Lung (tissue), 12 donors: ENCODE measurements around the gene DAAM2. TPM values are rescaled to one million over a fixed set of nuclear protein-coding genes. Genes with fewer than 3 reads are reported as not detected.

Experiments
- ATAC-seq: fragments of 200-7000 bp; cut with Tn5 transposase; one replicate; pipeline ENCODE4 v1.9.1; 2020; ENCODE audit warnings: moderate number of reproducible peaks; ENCODE audit not compliant: insufficient read depth, low FRiP score
- DNase-seq, 3 donors: peaks; one replicate each; pipeline ENCODE4 v3.0.0-alpha.2; 2013 to 2017
- H3K27ac ChIP-seq, 2 donors: one replicate each; pipeline ENCODE4 v1.5.1; 2013; ENCODE audit warnings: mild to moderate bottlenecking in 2 of 2, moderate library complexity in 2 of 2, control low read depth in 1 of 2, inconsistent platforms in 1 of 2, low read depth in 1 of 2, low read length in 1 of 2
- H3K27me3 ChIP-seq, 3 donors: one replicate each; pipeline ENCODE4 v1.5.1; 2013; ENCODE audit warnings: low read length in 2 of 3; ENCODE audit not compliant: control insufficient read depth in 3 of 3, insufficient read depth in 3 of 3
- H3K36me3 ChIP-seq, 4 donors: one replicate each; pipeline ENCODE4 v1.5.1; 2013; ENCODE audit warnings: low read length in 4 of 4, mild to moderate bottlenecking in 1 of 4, moderate library complexity in 1 of 4; ENCODE audit not compliant: control insufficient read depth in 4 of 4, insufficient read depth in 4 of 4
- H3K4me1 ChIP-seq, 5 donors: one replicate each; pipeline ENCODE4 v1.5.1; 2013; ENCODE audit warnings: low read length in 5 of 5, mild to moderate bottlenecking in 2 of 5, moderate library complexity in 1 of 5; ENCODE audit not compliant: control insufficient read depth in 5 of 5, insufficient read depth in 5 of 5
- H3K4me3 ChIP-seq: one replicate; pipeline ENCODE4 v1.5.1; 2013; ENCODE audit warnings: mild to moderate bottlenecking, control low read depth, moderate library complexity
- H3K9ac ChIP-seq, 2 donors: one replicate each; pipeline ENCODE4 v1.5.1; 2013; ENCODE audit warnings: low read length in 2 of 2, control low read depth in 1 of 2; ENCODE audit not compliant: insufficient read depth in 1 of 2
- H3K9me3 ChIP-seq, 4 donors: one replicate each; pipeline ENCODE4 v1.5.1; 2013; ENCODE audit warnings: low read length in 3 of 4, mild to moderate bottlenecking in 1 of 4, moderate library complexity in 1 of 4; ENCODE audit not compliant: control insufficient read depth in 4 of 4, insufficient read depth in 3 of 4
- CTCF ChIP-seq: IDR thresholded peaks from 2 replicates; pipeline ENCODE4 v1.5.1; 2012; ENCODE audit warnings: mild to moderate bottlenecking; ENCODE audit errors: control extremely low read depth, extremely low read depth
- WGBS, 2 donors: extraction: QIAGEN DNeasy Blood & Tissue Kit; methylation state at CpG; one replicate each; pipeline ENCODE4 v1.1.7; 2013; 5-methylcytosine and 5-hydroxymethylcytosine counted together
- polyA plus RNA-seq, 2 donors: library from polyadenylated mRNA; stranded (reverse); fragments of 200-250 nt; gene quantifications; one replicate each; pipeline ENCODE4 v1.2.1, GENCODE V29; 2013
- total RNA-seq, 2 donors: library from RNA; depleted of rRNA in 1 of 2; stranded (reverse); fragments of >200 nt in 1 of 2; gene quantifications; one replicate each; pipeline ENCODE4 v1.2.1, GENCODE V29; 2014 to 2021
- donor health status: control.
- donor health status: control.
- donor health status: Bipolar disorder and iron deficiency.
- donor health status: healthy.
- donor health status: DM: yes; HTN: yes; CAD: no.

The DAAM2 gene
- total and polyA plus RNA-seq, 4 donors: 13.6 to 43.0 (median 28.5) TPM

DNA sequence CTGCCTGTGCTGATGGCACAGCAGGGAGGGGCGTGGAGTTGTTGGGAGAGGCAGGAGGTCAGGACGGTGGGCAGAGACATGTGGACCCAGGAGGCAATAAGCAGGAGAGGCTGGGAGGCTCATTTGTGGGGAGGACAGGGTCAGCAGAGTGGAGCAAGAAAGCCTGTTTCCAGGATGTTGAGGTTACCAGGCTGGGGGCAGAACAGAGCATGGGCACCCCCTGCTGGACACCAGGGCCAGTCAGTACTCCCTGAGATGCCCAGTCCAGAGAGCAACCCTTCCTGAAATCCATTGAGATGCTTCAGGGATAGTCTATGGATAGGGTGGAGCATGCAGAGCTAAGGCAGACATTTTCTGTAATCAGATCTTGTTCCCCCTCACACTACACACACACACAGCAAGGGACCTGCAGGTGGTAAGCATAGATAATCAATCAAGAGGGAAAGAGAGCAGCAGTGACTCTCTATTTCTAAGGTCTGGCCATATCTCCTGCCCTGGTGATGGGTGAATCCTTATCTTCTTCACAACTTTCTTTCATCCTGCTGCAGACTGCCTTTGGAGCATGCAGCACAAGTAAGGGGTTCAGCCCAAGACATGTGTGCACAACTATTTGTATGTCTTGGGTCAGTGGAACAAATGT is 100.4 kb downstream of the DAAM2 start:
- TF ChIP-seq CTCF: peak; percentile 37

GRCh38 chr6:39893286-39893685 is 101.1 kb downstream of the DAAM2 start:
- no peak for TF ChIP-seq CTCF
- H3K9me3 ChIP-seq: no peaks in the 10 kb centered on the region
- DNase-seq (no peak), ATAC-seq (no peak)
- peaks cover 0 to 2% (median 0%) of the 10 kb centered on the region in 5 donors for H3K4me1 ChIP-seq
- H3K4me3 ChIP-seq: no peak overlapping the region
- no peak overlapping the region for H3K27ac ChIP-seq
- 87 to 92% methylated on average over 8 of the region's 8 CpGs for WGBS, 2 donors
- no peak overlapping the region for H3K9ac ChIP-seq
- peaks cover 0 to 25% (median 10%) of the 10 kb centered on the region in 4 donors for H3K36me3 ChIP-seq
- H3K27me3 ChIP-seq: no peaks in the 10 kb centered on the region

More for the DNA sequence above, 100.4 kb downstream of the DAAM2 start:
- Histone ChIP-seq H3K4me3 (no peak overlapping the region), H3K36me3 (peaks cover 0 to 18% (median 8%) of the 10 kb centered on the region in 4 donors), H3K9me3 (no peaks in the 10 kb centered on the region), H3K4me1 (peaks cover 0 to 8% (median 4%) of the 10 kb centered on the region in 5 donors), H3K27me3 (no peaks in the 10 kb centered on the region), H3K9ac (no peak overlapping the region), H3K27ac (no peak overlapping the region)
- ATAC-seq: no peak
- peak; percentile 64 to 75 (median 71) for DNase-seq
- 61 to 68% methylated on average over 2 of the region's 2 CpGs for WGBS, 2 donors

DNA sequence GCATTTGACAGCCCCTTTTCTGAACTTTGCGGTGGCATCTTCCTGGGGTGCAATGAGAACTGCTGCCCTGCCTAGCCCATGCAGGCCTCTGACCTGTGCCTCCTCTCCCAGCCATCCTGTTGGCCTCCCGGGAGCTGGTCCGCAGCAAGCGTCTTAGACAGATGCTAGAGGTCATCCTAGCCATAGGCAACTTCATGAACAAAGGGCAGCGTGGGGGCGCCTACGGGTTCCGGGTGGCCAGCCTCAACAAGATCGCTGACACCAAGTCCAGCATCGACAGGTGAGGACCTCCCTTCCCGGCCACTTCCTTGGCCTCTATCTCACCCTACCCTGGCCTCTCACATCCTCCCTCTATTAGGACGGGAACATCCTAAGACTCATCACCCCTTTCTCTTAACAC is 104.5 kb downstream of the DAAM2 start:
- ATAC-seq (no peak), DNase-seq (no peak)
- H3K27me3 ChIP-seq: no peaks in the 10 kb centered on the region
- TF ChIP-seq CTCF: no peak
- H3K36me3 ChIP-seq: peaks cover 0 to 43% (median 20%) of the 10 kb centered on the region in 4 donors
- H3K9me3 ChIP-seq: no peaks in the 10 kb centered on the region
- no peaks in the 10 kb centered on the region for H3K4me1 ChIP-seq
- H3K4me3 ChIP-seq: no peak overlapping the region
- H3K9ac ChIP-seq: no peak overlapping the region
- no peak overlapping the region for H3K27ac ChIP-seq
- 93 to 94% methylated on average over 12 of the region's 12 CpGs for WGBS, 2 donors

GRCh38 chr6:39897698-39898097 is 105.5 kb downstream of the DAAM2 start:
- DNase-seq: no peak
- no peaks in the 10 kb centered on the region for H3K4me1 ChIP-seq
- no peaks in the 10 kb centered on the region for H3K9me3 ChIP-seq
- no peak overlapping the region for H3K9ac ChIP-seq
- H3K27me3 ChIP-seq: no peaks in the 10 kb centered on the region
- TF ChIP-seq CTCF: no peak
- no peak for ATAC-seq
- 92 to 93% methylated on average over 3 of the region's 3 CpGs for WGBS, 2 donors
- no peak overlapping the region for H3K4me3 ChIP-seq
- no peak overlapping the region for H3K27ac ChIP-seq
- peaks cover 0 to 44% (median 22%) of the 10 kb centered on the region in 4 donors for H3K36me3 ChIP-seq
